Measurements from ENCODE around the gene CORO1C.

Gene CORO1C

GRCh38 chr12:108646600-108647579, 84.4 kb downstream of the CORO1C start:
- DNase-seq (ENCODE audit: low read depth) = no peak

- DNase-seq (ENCODE audit: low read depth) = no peak
These were observed 85.4 kb downstream of the CORO1C start for GRCh38 chr12:108645686-108646599.

GRCh38 chr12:108644811-108645120, 86.6 kb downstream of the CORO1C start:
- DNase-seq (ENCODE audit: low read depth) = no peak

GRCh38 chr12:108643941-108644810, 87.1 kb downstream of the CORO1C start:
- no peak for DNase-seq (ENCODE audit: low read depth)

GRCh38 chr12:108642899-108643654, 88.2 kb downstream of the CORO1C start:
- no peak for DNase-seq (ENCODE audit: low read depth)

GRCh38 chr12:108642269-108642870, 88.9 kb downstream of the CORO1C start:
- DNase-seq (ENCODE audit: low read depth) = no peak

- no peak for DNase-seq (ENCODE audit: low read depth)
These were observed 89.7 kb downstream of the CORO1C start for GRCh38 chr12:108641446-108642268.

GRCh38 chr12:108640802-108641445, 90.4 kb downstream of the CORO1C start:
- no peak for DNase-seq (ENCODE audit: low read depth)

GRCh38 chr12:108638997-108639822, 92.1 kb downstream of the CORO1C start:
- no peak for DNase-seq (ENCODE audit: low read depth)

- DNase-seq (ENCODE audit: low read depth) = no peak
These were observed 93.0 kb downstream of the CORO1C start for GRCh38 chr12:108638141-108638827.

GRCh38 chr12:108637222-108637971, 93.9 kb downstream of the CORO1C start:
- no peak for DNase-seq (ENCODE audit: low read depth)

GRCh38 chr12:108635997-108636808, 95.1 kb downstream of the CORO1C start:
- no peak for DNase-seq (ENCODE audit: low read depth)

GRCh38 chr12:108635201-108635996, 95.9 kb downstream of the CORO1C start:
- no peak for DNase-seq (ENCODE audit: low read depth)

GRCh38 chr12:108634341-108634751, 97.0 kb downstream of the CORO1C start:
- no peak for DNase-seq (ENCODE audit: low read depth)

- peak; percentile 67 for DNase-seq (ENCODE audit: low read depth)
These were observed 97.6 kb downstream of the CORO1C start, which contains the start of gene SELPLG for GRCh38 chr12:108633534-108634248. Gene SELPLG, minus strand, starts transcription at chr12:108633894. Its CDS starts 9,587 bp downstream, at chr12:108624307.

Data from stimulated activated CD8-positive, alpha-beta memory T cell treated with anti-CD3 and anti-CD28 coated beads, Interleukin-12 subunit alpha, Interleukin-12 subunit beta, amount 100 ng/mL, for 1 hour (primary cell).